CD4-positive, CD25-positive, alpha-beta regulatory T cell (primary cell): ENCODE results near the gene STAB2. TPM values are rescaled to one million over a fixed set of nuclear protein-coding genes. Genes with fewer than 3 reads are reported as not detected.

ENCODE experiments used
- ATAC-seq, 2 donors: fragments of 150-1000 bp; cut with Tn5 transposase; one replicate each; pipeline ENCODE4 v1.10.0; 2021; ENCODE audit warnings: low read depth in 2 of 2, moderate number of reproducible peaks in 2 of 2, moderate library complexity in 1 of 2
- DNase-seq, 3 donors: peaks; one replicate each; pipeline versions ENCODE4 v3.0.0 to v3.0.0-alpha.2; 2012 to 2022; ENCODE audit warnings: mixed read lengths in 1 of 3
- H3K27ac ChIP-seq: one replicate; pipeline ENCODE4 v1.7.0; 2013; ENCODE audit warnings: mild to moderate bottlenecking, low read length; ENCODE audit not compliant: insufficient read depth, poor library complexity, severe bottlenecking
- H3K27me3 ChIP-seq: one replicate; pipeline ENCODE4 v1.7.0; 2013; ENCODE audit warnings: low read length; ENCODE audit not compliant: control insufficient read depth, insufficient read depth
- H3K36me3 ChIP-seq: one replicate; pipeline ENCODE4 v1.7.0; 2013; ENCODE audit warnings: mild to moderate bottlenecking, low read length, moderate library complexity; ENCODE audit not compliant: control insufficient read depth, insufficient read depth
- H3K4me1 ChIP-seq: 2 replicates; pipeline ENCODE4 v1.7.0; 2013; ENCODE audit warnings: mild to moderate bottlenecking, low read length; ENCODE audit not compliant: insufficient read depth, control insufficient read depth, poor library complexity, severe bottlenecking
- H3K4me3 ChIP-seq: one replicate; pipeline ENCODE4 v1.7.0; 2013; ENCODE audit warnings: low read depth, mild to moderate bottlenecking, low read length, moderate library complexity
- H3K9me3 ChIP-seq, 2 experiments: 1 replicate in 1 of 2; 2 replicates in 1 of 2; pipeline ENCODE4 v1.7.0; 2013; ENCODE audit warnings: low read length in 2 of 2, mild to moderate bottlenecking in 1 of 2, moderate library complexity in 1 of 2; ENCODE audit not compliant: control insufficient read depth in 2 of 2
- H3K27ac Mint-ChIP-seq, 3 donors: one replicate each; pipeline ENCODE4 v1.8.0; 2020 to 2022; ENCODE audit warnings: mild to moderate bottlenecking in 3 of 3, mixed read lengths in 3 of 3, moderate library complexity in 2 of 3
- H3K27me3 Mint-ChIP-seq: one replicate; pipeline ENCODE4 v1.8.0; 2022; ENCODE audit warnings: mild to moderate bottlenecking, mixed read lengths
- H3K36me3 Mint-ChIP-seq: one replicate; pipeline ENCODE4 v1.8.0; 2020; ENCODE audit warnings: mixed read lengths
- H3K4me1 Mint-ChIP-seq, 4 donors: one replicate each; pipeline ENCODE4 v1.8.0; 2020 to 2022; ENCODE audit warnings: mixed read lengths in 4 of 4, mild to moderate bottlenecking in 1 of 4
- H3K4me3 Mint-ChIP-seq, 4 donors: one replicate each; pipeline ENCODE4 v1.8.0; 2020 to 2022; ENCODE audit warnings: mild to moderate bottlenecking in 4 of 4, mixed read lengths in 4 of 4, moderate library complexity in 3 of 4
- H3K9me3 Mint-ChIP-seq, 7 donors: one replicate each; pipeline ENCODE4 v1.8.0; 2020 to 2022; ENCODE audit warnings: mixed read lengths in 7 of 7, mild to moderate bottlenecking in 3 of 7, moderate library complexity in 2 of 7
- polyA plus RNA-seq, 4 donors: library from polyadenylated mRNA; unstranded; fragments of 300-500 nt; fragmentation: Illumina TruSeq; gene quantifications; one replicate each; pipeline ENCODE4 v1.2.3, GENCODE V29; 2021
- total RNA-seq: library from RNA; stranded (reverse); gene quantifications from one replicate; pipeline ENCODE4 v1.2.3, GENCODE V29; 2022

Gene STAB2
- total and polyA plus RNA-seq, 5 donors from 2014 or later = not detected

DNA sequence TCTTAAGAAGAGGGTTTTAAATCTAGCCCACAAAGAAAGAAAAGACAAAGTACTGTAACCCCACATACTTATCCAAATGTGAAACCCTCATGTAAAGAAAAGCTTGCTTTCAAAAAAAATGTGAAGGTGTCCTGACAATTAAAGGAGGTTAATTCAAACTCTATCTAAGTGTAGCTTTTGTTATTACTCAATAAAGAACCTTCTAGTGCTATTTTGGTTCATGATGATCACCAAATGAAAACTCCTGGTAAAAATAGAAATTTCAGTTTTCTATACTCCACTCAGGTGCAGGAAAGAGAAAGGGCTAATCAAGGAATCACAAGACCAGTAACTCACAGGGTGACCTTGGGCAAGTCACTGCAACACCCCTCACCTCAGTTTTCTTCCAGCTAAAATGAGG lies 1.6 kb downstream of the STAB2 start:
- ATAC-seq (no peak), DNase-seq (no peak)
- Mint-ChIP-seq H3K36me3 (no peaks in the 10 kb centered on the region), H3K27ac (no peak overlapping the region), H3K27me3 (peaks cover 14% of the 10 kb centered on the region), H3K4me3 (no peak overlapping the region), H3K4me1 (no peaks in the 10 kb centered on the region), H3K9me3 (peaks cover 0 to 2% (median 0%) of the 10 kb centered on the region in 7 donors)
- no peaks in the 10 kb centered on the region for H3K4me1 ChIP-seq
- no peak overlapping the region for H3K4me3 ChIP-seq
- no peak overlapping the region for H3K27ac ChIP-seq
- H3K36me3 ChIP-seq = no peaks in the 10 kb centered on the region
- no peaks in the 10 kb centered on the region for H3K9me3 ChIP-seq
- peaks cover 5% of the 10 kb centered on the region for H3K27me3 ChIP-seq

DNA sequence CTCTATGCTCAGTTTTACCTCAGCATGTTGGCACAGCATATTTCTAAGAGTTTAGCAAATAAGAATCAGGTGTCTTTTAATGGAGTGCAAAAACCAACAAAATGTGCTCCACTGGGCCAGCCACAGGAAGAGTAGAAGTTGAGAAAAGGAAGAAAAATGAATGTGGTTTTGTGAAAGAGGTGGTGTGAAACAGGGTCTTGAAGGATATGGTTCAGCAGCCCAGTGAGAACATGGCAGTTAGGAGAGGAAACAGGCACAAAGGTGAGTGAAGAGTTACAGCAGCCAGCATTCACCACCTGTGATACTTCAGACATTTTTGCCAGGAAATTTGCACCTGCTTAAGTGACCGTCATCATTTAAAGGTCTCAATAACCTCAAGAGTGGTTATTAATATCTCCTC lies 2.4 kb downstream of the STAB2 start:
- Mint-ChIP-seq H3K27me3 (peaks cover 14% of the 10 kb centered on the region), H3K27ac (no peak overlapping the region), H3K36me3 (no peaks in the 10 kb centered on the region), H3K4me3 (no peak overlapping the region), H3K9me3 (peaks cover 0 to 2% (median 0%) of the 10 kb centered on the region in 7 donors), H3K4me1 (no peaks in the 10 kb centered on the region)
- ATAC-seq (no peak), DNase-seq (no peak)
- Histone ChIP-seq H3K27ac (no peak overlapping the region), H3K9me3 (no peaks in the 10 kb centered on the region), H3K4me1 (no peaks in the 10 kb centered on the region), H3K36me3 (no peaks in the 10 kb centered on the region), H3K27me3 (peaks cover 3% of the 10 kb centered on the region), H3K4me3 (no peak overlapping the region)

DNA sequence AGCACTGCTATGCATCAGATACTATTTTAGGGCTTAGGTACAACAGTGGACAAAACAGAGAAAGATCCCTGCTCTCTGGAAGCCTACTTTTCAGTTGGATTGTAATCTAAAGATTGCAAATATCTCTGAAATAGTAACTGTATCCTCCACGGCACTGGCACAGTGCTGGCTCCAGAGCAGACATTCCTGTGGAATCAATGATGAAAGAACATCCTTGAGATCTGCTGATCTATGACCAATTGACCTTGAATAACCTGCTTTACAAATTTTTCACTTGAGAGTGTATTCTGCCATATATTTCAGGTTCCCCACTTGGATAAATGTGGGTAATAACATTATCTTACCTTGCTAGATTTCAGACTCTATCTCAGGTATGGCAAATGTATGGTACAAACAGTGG lies 3.2 kb downstream of the STAB2 start:
- Mint-ChIP-seq H3K9me3 (peaks cover 0 to 2% (median 0%) of the 10 kb centered on the region in 7 donors), H3K27ac (no peak overlapping the region), H3K4me3 (no peak overlapping the region), H3K27me3 (peaks cover 14% of the 10 kb centered on the region), H3K36me3 (no peaks in the 10 kb centered on the region), H3K4me1 (no peaks in the 10 kb centered on the region)
- Histone ChIP-seq H3K27ac (no peak overlapping the region), H3K27me3 (peaks cover 3% of the 10 kb centered on the region), H3K36me3 (no peaks in the 10 kb centered on the region), H3K4me1 (no peaks in the 10 kb centered on the region), H3K4me3 (no peak overlapping the region), H3K9me3 (no peaks in the 10 kb centered on the region)
- DNase-seq (no peak), ATAC-seq (no peak)

DNA sequence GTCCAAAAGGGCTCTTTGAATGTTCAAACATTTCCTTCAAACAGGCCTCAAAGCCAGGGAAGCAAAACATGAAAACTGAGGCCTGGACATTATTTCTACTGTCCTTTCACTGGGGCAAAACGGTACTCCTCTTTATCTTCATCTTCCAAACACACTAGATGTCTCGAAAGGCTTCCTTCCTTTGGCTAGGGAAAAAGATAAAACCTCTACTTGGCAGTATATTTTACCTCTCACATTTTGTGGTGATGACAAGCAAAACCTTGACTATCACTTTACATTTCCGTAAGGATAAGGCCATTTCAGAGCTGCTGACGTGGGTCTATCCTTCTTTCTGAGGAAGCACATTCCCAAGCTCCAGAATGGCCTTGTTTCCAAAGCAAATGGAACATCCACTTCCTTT lies 9.9 kb downstream of the STAB2 start:
- no peak for DNase-seq
- Mint-ChIP-seq H3K27me3 (peaks cover 9% of the 10 kb centered on the region), H3K9me3 (no peaks in the 10 kb centered on the region), H3K4me1 (no peaks in the 10 kb centered on the region), H3K36me3 (no peaks in the 10 kb centered on the region), H3K27ac (no peak overlapping the region), H3K4me3 (no peak overlapping the region)
- no peak for ATAC-seq
- Histone ChIP-seq H3K9me3 (no peaks in the 10 kb centered on the region), H3K27ac (no peak overlapping the region), H3K4me1 (no peaks in the 10 kb centered on the region), H3K4me3 (no peak overlapping the region), H3K27me3 (no peaks in the 10 kb centered on the region), H3K36me3 (no peaks in the 10 kb centered on the region)

DNA sequence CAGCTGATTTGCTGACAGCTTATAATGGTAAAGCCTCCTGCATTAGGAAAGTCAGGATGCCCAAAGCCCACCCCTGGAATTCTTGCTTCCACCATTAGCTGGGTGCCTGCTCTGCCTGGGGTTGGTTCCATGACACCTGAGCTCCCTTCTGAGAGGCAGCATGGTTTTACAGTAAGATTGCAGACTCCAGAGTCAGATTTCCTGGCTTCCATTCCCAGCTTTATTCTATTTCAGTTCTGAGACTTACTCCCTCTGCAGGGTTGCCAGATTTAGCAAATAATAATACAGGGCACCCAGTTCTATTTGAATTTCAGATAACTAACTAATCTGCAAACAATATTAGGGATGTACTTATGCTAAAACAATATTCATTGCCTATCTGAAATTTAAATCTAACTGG lies 12.2 kb downstream of the STAB2 start:
- Mint-ChIP-seq H3K4me1 (no peaks in the 10 kb centered on the region), H3K4me3 (no peak overlapping the region), H3K27ac (no peak overlapping the region), H3K9me3 (no peaks in the 10 kb centered on the region), H3K36me3 (no peaks in the 10 kb centered on the region), H3K27me3 (peaks cover 14% of the 10 kb centered on the region)
- Histone ChIP-seq H3K4me3 (no peak overlapping the region), H3K27ac (no peak overlapping the region), H3K36me3 (no peaks in the 10 kb centered on the region), H3K4me1 (no peaks in the 10 kb centered on the region), H3K27me3 (no peaks in the 10 kb centered on the region), H3K9me3 (no peaks in the 10 kb centered on the region)
- DNase-seq = no peak
- no peak for ATAC-seq

DNA sequence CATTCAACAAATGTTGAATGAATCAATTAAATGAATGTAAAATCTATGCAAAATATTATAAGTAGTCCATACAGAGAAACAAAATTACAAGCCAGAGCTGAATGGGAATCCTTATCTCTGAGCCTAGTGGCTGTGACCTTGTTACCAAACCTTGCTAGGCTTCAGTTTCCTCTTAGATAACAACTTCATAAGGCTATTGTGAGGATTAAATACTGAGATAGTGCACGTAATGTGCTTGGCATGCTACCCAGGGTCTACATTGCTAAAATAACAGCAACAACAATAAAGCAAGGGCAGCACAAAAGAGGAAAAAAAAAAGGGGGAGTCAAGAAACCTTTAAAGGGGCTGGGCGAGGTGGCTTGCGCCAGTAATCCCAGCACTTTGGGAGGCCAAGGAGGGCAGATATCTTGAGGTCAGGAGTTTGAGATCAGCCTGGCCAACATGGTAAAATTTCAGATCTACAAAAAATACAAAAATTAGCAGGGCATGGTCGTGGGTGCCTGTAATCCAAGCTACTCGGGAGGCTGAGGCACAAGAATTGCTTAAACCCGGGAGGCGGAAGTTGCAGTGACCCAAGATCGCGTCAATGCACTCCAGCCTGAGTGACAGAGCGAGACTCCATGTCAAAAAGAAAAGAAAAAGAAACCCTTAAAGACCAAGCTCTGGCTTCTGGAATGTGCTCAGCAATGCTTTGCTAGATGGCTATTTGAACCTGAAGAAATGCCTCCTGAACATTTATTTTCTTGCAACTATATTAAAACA lies 14.1 kb downstream of the STAB2 start:
- no peak overlapping the region for H3K27ac Mint-ChIP-seq
- H3K27ac ChIP-seq = no peak overlapping the region

DNA sequence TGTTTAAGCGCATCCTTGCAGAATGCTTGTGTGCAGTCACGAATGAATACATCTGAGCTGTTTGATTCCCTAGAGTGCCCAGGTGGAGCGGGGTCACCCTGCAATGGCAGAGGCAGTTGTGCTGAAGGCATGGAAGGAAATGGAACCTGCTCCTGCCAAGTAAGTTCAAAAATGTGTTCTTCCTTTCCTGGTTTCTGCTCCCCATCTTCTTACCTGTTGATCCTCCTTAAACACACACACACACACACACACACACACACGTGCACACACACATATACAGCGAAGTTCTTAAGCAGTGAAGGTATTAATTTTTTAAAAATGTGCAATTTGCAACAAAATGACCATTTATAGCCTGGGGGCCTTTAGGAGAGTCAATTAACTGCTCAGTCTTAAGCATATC lies 33.3 kb downstream of the STAB2 start:
- no peak for DNase-seq
- no peaks in the 10 kb centered on the region for H3K4me1 ChIP-seq
- no peak for ATAC-seq
- peaks cover 11% of the 10 kb centered on the region for H3K27me3 Mint-ChIP-seq
- no peaks in the 10 kb centered on the region for H3K36me3 ChIP-seq
- no peaks in the 10 kb centered on the region for H3K27me3 ChIP-seq
- H3K27ac Mint-ChIP-seq = no peak overlapping the region
- H3K9me3 Mint-ChIP-seq = peaks cover 0 to 3% (median 0%) of the 10 kb centered on the region in 7 donors
- no peaks in the 10 kb centered on the region for H3K9me3 ChIP-seq
- no peak overlapping the region for H3K27ac ChIP-seq
- H3K4me1 Mint-ChIP-seq = no peaks in the 10 kb centered on the region
- no peaks in the 10 kb centered on the region for H3K36me3 Mint-ChIP-seq
- no peak overlapping the region for H3K4me3 Mint-ChIP-seq
- no peak overlapping the region for H3K4me3 ChIP-seq

More for the DNA sequence above, 14.1 kb downstream of the STAB2 start:
- H3K9me3 Mint-ChIP-seq = peaks cover 0 to 2% (median 0%) of the 10 kb centered on the region in 7 donors
- no peak overlapping the region for H3K4me3 ChIP-seq
- DNase-seq (no peak), ATAC-seq (no peak)
- H3K27me3 ChIP-seq = no peaks in the 10 kb centered on the region
- H3K4me3 Mint-ChIP-seq = no peak overlapping the region
- H3K27me3 Mint-ChIP-seq = peaks cover 8% of the 10 kb centered on the region
- no peaks in the 10 kb centered on the region for H3K9me3 ChIP-seq
- H3K4me1 Mint-ChIP-seq = no peaks in the 10 kb centered on the region
- no peaks in the 10 kb centered on the region for H3K36me3 Mint-ChIP-seq
- H3K4me1 ChIP-seq = no peaks in the 10 kb centered on the region
- H3K36me3 ChIP-seq = no peaks in the 10 kb centered on the region

DNA sequence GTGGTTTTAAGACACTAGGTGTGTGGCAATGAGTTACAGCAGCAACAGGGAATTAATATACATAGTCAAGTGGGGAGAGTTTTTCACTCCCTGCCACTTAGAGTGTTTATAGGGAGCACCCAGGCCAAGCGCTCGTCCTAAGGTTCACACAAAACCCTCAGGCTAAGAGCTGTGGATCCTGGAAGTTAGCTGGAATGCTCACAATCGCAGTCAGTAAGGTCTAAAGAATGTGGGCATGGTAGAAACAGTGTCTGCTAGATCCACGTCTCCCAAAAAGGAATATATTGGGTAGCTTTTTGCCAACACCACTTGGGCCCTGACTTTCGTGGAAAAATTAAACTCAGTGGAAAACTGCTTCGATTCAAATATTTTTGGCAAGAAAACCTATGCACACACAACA lies 36.6 kb downstream of the STAB2 start:
- H3K9me3 ChIP-seq = no peaks in the 10 kb centered on the region
- H3K36me3 ChIP-seq = no peaks in the 10 kb centered on the region
- DNase-seq = no peak
- H3K36me3 Mint-ChIP-seq = no peaks in the 10 kb centered on the region
- H3K27ac ChIP-seq = no peak overlapping the region
- no peak overlapping the region for H3K27ac Mint-ChIP-seq
- H3K4me1 Mint-ChIP-seq = no peaks in the 10 kb centered on the region
- H3K9me3 Mint-ChIP-seq = peaks cover 0 to 3% (median 0%) of the 10 kb centered on the region in 7 donors
- no peak for ATAC-seq
- H3K4me3 Mint-ChIP-seq = no peak overlapping the region
- H3K27me3 ChIP-seq = no peaks in the 10 kb centered on the region
- H3K4me3 ChIP-seq = no peak overlapping the region
- peaks cover 16% of the 10 kb centered on the region for H3K27me3 Mint-ChIP-seq
- no peaks in the 10 kb centered on the region for H3K4me1 ChIP-seq
